NCI-H1930 (cell line): ENCODE measurements around the gene TNFAIP8L1.

Experiments
- DNase-seq, 2 experiments: peaks; one replicate each; lab custom pipeline; 2025; lab: John Stamatoyannopoulos, UW

Gene TNFAIP8L1

DNA sequence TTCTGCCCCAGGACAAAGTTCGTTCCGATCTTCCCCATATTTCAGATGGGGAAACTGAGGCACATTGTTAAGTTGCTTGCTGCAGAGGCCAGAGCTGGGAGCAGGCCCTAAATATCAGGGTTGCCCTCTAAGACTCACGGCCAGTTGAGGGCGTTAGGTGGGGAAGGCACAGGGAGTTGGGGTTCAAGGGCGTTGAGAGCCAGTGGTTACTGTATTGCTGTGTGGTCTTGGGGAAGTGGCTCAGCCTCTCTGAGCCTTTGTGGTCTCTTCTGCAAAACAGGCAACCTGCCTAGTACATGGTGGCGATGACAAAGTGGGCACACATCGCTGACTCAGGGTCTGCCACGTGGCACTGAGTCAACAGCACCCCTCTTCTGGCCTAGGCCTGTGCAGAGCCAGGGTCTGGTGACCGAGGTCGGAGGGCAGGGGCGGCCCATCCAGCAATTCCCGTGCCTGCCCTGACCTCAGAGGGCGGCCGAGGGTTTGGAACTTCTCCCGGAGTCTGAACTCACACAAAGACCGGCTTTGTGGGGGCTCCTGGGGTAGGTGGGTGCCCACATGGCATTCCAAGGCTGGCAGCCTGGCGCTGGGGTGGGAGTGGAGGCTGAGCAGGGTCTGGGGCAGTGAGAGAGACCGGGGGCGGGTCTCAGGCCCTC is 10.2 kb downstream of the TNFAIP8L1 start:
- DNase-seq: no peak

DNA sequence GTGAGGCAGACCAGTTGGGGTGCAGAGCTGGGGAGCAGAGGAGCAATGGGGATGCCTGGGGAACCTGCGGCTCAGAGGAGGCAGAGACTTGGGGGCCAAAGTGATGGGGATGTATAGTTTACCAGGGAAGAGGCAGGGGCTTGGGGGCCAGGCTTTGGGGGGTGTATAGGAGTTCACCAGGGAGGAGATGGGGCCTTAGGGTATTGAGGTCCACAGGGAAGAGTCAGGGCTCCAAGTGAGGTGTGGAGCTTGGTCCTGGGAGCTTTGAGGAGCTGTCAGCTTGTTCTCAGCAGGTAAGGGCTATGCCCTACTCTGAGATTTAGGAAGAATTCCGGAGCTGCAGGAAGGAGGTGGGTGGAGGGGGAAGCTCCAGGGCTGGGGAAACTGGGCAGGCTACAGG is 10.8 kb downstream of the TNFAIP8L1 start:
- no peak for DNase-seq

DNA sequence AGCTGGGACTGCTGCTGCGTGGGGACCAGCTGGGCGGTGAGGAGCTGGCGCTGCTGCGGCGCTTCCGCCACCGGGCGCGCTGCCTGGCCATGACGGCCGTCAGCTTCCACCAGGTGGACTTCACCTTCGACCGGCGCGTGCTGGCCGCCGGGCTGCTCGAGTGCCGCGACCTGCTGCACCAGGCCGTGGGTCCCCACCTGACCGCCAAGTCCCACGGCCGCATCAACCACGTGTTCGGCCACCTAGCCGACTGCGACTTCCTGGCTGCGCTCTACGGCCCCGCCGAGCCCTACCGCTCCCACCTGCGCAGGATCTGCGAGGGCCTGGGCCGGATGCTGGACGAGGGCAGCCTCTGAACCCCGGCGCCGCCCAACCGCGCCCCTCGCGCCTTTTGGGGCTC is 12.8 kb downstream of the TNFAIP8L1 start:
- DNase-seq: no peak

DNA sequence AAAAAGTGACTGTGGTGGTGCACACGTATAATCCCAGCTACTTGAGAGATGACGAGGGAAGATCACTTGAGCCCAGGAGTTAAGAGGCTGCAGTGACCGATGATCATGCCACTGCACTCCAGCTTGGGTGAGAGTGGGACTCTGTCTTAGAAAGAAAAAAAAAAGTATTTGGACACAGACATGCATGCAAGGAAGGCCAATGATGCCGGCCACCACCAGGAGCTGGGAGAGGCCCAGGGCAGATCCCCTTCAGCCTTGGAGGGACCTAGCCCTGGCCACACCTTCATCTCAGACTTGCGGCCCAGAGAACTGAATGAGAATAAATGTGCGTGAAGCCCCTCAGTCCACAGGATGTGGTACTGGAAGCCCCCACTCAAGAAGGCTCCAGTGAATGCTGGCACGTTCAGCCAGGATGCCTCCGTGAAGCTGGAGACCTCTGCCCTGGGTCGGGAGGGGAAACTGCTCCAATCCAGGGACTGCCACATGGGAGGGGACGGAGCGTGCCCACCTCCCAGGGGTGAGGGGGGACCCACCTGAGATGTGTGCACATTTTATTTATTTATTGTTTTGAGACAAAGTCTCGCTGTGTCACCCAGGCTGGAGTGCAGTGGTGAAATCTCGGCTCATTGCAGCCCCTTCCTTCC is 14.6 kb downstream of the TNFAIP8L1 start:
- DNase-seq: no peak

DNA sequence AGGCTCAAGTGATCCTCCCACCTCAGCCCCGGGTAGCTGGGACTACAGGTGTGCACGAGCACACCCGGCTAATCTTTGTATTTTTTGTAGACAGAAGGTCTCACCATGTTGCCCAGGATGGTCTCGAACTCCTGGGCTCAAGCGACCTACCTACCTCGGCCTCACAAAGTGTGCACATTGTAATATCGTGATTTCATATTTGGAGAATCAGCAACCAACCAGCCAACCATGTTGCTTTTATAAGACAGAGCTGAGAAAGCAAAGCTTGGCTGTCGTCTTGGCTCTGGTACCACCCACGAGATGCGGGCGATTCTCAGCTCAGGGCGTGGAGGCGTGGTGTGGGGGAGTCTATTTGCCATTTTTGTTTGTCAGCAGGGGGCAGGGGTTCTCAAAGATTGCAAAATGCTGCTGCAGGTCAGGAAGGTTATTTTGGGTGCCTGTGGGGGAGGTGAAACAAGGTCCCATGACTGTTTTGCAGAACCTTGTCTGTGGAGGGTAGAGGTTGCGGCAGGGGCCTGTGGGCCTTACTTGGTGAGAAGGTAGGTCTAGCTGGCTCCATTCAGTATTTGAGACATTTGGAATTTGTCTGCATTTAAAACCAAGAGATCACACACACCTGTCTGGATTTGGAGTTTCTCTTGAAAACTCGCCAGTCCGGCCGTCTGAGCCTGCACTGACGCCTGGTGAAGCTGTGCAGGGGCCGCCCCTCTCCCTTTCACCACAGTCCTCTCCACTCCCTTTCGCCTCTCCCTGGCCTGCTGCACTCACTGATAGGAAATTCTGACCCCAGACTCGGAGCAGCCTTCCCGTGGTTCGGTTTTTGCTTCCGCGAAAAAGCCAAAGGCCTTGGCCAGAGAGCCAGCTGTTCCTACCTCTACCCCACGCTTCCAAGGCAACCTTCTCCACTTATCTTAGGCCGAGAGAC is 15.4 kb downstream of the TNFAIP8L1 start:
- DNase-seq: no peak

DNA sequence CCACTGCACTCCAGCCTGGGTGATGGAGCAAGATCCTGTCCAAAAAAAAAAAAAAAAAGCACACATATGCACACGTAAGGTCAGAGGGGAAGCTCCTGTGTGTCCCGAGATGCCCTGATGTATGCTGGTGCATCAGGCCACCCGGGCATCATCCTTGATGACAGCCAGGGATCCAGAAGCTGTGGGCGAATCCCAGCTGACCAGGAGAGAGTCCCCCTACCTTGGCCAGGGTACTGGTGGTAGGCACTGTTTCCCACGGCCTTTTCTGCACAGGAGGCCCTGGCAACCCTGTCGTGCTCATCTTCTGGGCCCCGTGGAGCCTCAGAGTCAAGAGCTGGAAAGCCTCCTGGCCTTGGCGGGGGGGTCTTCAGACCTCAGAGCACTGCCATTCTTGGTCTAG is 16.8 kb downstream of the TNFAIP8L1 start:
- no peak for DNase-seq

DNA sequence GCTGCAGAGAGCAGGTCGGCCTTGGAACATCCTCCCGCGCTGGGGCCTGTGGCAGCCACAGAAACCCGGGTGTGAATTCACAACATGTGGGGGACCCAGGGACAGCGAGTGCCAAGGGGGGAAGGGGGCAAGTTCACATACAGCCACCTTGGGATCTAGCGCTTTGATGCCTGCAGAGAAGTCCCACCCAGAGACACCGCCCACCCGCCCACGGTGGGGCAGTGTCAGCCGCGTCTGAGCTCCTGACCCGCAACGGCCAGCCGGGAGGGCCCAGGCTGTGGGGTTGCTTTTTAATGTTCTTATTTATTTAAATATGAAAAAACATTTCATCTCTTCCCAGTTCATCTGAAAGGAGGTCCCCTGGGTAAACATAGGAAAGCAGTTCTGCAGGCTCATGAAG is 17.9 kb downstream of the TNFAIP8L1 start:
- DNase-seq: no peak

DNA sequence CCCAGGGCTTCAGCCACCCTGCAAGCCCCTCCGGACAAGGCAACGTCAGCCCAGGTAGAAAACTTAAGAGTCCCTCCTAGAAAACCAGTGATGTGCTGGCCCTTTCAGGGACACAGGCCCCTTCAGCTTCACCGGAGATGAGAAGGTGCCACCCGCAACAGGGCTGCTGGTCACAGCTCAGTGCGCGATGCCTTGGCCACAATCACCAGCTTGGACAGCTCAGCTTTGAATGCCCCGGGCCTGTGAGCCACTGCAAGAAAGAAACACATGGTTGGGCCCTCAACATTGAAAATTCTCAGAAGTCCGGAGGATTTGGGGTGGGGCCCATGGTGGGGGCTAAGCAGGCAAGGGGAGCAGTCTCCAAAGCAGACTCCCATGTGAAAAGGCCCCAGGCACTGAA is 18.5 kb downstream of the TNFAIP8L1 start:
- no peak for DNase-seq

DNA sequence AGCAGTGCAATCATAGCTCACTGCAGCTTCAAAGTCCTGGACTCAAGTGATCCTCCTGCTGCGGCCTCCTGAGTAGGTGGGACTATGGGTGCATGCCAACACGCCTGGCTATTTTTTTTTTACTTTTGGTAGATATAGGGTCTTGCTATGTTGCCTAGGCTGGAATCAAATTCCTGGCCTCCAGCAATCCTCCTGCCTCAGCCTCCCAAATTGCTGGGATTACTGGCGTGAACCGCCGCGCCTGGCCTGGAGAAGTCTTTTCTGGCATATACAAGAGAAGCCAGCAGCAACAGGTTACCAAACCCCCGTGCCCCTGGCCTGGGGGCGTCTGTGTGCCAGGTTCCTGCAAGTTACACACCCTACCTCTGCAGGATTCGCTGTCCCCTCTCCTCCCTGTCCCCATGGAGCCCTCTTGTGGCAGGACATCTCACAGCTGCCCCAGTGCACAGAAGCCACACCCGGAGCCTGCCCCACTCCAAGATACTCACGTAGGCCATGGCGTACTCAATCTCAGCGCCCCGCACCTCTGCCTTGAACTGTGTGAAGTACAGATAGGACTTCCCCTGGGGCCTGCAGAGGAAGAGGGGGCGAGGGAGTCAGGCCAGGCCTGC is 21.0 kb downstream of the TNFAIP8L1 start:
- DNase-seq: no peak

DNA sequence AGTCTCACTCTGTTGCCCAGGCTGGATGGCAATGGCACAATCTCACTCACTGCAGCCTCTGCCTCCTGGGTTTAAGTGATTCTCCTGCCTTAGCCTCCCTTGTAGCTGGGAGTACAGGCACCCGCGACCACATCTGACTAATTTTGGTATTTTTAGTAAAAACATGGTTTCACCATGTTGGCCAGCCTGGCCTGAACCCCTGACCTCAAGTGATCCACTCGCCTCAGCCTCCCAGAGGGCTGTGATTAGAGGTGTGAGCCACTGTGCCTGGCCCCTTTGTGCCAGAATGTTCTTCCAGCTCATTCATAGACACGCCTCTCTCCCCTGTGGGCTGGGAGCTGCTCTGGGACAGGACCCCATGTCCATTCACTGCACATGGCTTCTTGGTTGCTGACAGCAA is 21.7 kb downstream of the TNFAIP8L1 start:
- no peak for DNase-seq

DNA sequence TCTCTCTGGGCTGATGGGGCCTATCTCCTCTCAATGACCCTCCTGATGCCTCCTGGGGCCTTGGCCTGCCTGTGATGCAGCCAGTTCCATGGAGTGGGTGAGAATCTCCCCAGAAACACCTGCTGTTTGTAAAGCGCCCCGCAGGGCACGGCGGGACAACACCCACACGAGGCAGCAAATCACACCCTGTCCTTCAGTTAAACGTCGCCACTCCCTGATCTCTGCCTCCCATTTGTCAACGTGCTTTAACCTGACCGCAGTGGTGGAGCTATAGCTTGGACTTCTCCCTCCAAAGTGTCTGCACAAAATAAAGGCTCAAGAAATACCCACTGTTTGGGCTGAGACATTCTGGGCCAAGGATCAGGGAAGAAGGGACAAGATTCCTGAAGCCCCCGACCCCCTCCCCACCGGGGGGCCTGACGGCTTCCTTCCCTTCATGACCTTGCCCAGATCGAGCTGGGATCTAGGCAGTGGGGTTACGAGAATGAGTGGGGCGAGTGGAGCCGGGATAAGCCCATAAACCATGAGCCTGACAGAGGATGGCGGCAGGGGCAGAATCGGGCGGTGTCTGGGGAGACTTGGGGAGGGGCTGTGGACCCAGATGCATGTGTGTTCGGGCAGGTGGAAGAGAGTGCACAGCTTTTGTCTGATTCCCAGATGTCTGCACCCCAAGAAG is 22.8 kb downstream of the TNFAIP8L1 start:
- DNase-seq: no peak

DNA sequence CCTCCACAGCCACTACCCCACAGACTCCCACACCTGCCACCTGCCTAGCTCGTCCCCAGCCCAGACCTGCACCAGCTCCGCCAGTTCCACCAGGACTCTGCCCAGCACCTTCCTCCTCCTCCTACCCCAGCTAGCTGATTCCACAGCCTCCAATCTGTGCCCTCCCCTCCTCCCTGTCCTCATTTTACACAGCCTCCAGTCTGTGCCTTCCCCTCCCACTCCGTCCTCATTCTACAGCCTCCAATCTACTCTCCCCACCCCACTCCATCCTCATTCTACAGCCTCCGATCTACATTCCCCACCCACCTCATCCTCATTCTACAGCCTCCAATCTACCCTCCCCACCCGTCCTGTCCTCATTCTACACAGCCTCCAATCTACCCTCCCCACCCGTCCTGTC is 23.5 kb downstream of the TNFAIP8L1 start:
- DNase-seq: no peak

DNA sequence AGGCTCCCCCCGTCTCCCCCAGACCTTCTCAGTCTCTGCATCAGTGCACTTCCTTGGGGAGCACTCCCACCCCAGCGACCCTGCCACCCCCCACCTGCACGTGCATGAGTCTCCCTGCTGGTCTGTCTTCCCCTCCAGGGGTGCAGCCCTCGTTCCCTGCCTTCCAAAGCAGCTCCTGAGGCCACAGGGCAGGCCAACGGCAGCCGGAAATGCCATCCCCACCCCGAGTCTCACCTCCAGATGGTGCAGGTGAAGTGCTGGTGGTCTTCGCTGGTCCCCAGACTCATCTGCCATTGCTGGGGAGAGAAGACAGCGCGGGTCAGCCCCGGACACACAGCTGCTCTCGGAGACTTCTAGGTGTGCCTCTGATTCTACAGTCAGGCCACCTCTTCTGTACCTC is 25.3 kb downstream of the TNFAIP8L1 start:
- no peak for DNase-seq

DNA sequence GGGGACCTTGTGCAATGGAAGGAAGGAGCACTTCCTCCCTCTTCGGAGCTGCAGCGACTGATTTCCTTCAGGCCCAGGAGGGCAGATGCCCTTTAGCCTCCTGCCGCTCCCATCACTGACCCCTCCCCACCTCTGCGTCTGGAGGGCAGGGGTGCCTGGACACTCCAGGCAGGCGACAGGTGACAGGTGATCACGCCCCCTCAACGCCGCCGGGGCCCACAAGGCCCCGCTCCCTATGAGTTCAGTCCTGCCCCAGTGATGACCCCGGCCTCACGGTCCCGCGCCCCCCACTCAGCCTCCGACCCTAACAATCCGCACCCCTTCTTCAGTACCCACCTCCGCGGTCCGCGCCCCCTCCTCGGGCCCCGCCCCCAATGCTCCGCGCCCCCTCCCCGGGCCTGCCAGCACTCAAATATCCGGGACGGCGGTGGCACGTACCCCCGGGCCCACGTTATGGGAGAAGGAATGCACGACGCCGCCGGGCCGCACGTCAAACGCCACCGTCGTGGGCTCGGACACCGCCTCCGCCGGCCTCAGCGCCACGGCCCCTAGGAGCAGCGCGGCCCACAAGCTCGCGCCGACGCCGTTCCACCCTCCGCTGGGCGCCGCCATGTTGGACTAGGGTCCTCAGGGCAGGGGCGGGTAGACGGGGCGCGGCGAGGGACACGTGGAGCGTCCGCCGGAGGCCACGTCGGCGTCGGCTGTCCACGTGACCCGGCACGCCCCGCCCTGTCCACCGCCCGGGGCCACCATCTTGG is 30.6 kb downstream of the TNFAIP8L1 start, which contains the start of gene MYDGF:
TSS of gene MYDGF (minus strand) at position 620 of the 758 bp plus-strand sequence. CDS start at position 612, 8 bp downstream.
- peak; percentile 80 to 82 for DNase-seq

DNA sequence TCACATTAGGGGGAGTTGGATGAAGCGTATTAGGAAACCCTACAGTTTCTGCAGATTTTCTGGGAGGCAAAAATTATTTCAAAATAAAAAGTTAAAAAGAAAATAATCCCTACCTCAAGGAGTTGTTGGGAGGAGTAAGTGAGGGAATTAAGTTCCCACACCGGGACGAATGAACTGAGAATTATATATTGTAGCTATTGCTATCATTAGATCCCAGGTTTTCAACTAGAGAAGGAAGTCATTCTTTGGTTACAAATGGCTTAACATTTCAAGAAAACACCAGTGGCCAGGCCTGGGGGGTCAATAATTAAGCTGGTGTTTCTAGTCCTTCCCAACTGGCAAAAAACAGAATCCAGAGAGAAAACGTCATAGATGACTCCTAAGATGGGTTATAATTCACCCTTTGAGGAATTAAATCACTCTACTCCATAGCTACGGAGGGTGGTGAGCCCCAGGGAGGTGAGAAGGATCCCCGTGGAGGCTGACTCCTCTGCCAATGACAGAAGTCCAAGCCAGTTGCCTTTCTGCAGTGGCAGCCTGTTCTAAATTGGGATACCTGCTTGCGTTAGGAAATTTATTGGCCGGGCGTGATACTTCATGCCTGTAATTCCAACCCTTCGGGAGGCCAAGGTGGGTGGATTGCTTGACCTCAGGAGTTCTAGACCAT is 32.0 kb downstream of the TNFAIP8L1 start:
- no peak for DNase-seq

DNA sequence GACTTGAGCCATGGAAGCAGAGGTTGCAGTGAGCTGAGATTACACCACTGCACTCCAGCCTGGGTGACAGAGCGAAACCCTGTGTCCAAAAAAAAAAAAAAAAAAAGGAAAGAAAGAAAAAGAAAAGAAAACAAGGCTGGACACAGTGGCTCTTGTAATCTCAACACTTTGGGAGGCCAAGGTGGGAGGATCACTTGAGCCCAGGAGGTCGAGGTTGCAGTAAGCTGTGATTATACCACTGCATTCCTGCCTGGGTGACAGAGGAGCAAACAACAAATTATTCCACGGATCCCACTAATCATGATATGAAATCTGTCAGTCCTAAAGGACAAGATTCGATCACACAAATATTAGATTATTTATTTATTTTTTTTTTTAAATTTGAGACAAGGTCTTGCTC is 33.9 kb downstream of the TNFAIP8L1 start:
- no peak for DNase-seq

DNA sequence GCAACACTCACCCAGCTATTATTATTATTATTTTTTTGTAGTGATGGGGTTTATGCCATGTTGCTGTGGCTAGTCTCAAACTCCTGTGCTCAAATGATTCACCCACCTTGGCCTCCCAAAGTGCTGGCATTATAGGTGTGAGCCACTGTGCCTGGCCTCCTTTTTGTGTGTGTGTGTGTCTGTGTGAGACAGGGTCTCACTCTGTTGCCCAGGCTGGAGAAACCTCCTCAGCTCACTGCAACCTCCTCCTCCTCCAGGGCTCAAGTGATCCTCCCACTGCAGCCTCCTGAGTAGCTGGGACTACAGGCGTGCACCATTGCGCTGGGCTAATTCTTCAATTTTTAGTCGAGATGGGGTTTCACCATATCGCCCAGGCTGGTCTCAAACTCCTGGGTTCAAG is 34.4 kb downstream of the TNFAIP8L1 start:
- DNase-seq: no peak

DNA sequence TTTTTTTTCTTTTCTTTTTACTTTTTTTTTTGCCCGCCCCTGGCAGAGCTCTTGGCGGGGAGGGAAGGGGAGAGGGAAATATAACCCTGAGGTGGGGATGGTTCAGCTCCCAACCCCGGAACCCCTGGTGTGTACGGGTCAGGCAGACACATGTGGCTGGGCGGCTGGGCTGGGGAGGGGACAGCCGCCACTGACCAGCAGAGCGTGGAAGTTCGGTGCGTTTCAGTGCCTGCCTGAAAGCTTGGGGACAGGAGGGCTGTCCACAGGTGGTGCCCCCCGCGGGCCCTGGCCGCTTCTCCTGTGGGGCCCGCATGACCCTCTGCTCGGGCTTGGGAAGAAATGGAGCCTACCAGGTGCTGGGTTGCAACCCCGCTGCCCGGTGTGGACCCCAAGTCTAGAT is 36.0 kb downstream of the TNFAIP8L1 start:
- no peak for DNase-seq

DNA sequence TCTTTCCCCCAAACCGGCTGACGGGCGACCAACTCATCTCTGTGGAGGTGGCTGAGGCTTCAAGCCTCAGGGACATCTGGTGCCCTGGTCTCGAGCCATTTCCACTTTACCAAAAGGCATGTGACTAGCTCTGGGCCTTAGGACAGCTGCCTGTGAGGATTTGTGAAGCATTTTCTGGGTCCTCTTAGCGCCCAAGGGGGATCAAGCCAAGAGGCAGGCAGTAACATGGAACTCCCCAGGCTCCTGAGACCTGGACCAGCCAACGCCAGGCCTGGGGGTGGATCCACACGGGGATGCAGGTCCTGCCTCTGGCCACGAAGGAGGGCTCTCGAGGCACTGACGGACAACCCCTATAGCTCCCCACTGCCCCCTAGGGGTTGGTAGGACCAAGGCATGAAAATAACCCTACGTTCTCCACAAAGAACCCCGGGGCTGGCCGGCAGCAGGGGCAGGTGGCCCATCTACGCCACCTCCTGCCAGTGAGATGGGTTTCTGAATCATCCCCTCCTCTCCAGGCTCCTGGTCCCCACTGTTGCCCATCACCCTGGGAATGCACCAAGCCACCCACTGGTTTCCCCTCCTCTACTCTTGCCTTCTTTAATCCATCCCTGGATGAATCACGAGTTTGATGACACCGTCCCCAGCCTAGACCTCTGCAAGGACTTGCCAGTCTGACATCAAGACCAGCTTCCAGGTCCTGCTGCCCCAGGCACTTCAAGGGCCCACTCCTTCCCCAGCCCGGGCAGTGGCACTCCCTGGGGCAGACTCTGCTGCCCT is 37.8 kb downstream of the TNFAIP8L1 start:
- DNase-seq: no peak
